GM12873 (cell line): ENCODE data around the gene ZBTB7C.

Source experiments
- TF ChIP-seq, protein P1 (sequence below): IDR thresholded peaks from 2 replicates; pipeline ENCODE4 v1.5.1; 2012; ENCODE audit warnings: low read depth, mild to moderate bottlenecking, moderate library complexity, low read length, control low read depth; ENCODE audit not compliant: insufficient read depth; ENCODE audit errors: missing control alignments

ZBTB7C gene

DNA sequence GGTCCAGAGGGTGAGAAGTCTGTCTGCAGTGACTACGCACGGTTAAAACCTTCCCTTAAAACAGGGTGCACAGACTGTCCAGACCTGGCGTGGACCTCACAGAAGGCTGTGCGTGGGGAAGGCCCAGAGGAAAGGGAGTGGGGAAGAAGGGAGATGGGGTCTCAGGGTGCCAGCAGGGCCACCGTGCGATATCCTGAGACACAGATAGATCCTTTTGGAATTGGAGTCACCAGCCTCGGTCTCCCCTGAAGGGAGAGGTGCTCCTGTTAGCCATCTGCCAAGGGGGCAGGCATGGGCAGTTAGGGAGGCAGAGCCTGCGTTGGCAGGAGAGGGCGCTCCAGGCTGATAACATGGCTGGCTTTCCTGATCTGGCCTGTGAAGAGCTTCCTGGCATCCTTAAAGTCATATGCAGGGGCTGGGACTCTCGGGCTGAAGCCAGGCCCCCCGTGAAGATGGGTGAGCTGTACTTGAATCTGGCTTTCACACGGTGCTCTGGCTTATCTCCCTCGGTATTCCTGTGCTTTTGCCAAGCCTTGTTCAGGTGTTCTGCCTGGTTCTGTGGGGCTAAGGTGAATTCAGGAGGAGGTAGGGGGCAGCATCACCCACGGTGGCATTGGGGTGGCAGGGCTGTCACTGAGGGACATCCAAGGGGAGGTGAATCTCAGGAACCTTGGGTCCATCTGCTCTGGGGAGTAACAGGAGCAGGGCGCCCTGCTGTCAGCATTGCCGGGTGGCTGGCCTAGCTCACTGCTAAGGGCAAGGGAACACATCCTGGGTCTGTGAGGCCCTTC, 371.5 kb downstream of the ZBTB7C start:
- TF ChIP-seq, protein P1, sequence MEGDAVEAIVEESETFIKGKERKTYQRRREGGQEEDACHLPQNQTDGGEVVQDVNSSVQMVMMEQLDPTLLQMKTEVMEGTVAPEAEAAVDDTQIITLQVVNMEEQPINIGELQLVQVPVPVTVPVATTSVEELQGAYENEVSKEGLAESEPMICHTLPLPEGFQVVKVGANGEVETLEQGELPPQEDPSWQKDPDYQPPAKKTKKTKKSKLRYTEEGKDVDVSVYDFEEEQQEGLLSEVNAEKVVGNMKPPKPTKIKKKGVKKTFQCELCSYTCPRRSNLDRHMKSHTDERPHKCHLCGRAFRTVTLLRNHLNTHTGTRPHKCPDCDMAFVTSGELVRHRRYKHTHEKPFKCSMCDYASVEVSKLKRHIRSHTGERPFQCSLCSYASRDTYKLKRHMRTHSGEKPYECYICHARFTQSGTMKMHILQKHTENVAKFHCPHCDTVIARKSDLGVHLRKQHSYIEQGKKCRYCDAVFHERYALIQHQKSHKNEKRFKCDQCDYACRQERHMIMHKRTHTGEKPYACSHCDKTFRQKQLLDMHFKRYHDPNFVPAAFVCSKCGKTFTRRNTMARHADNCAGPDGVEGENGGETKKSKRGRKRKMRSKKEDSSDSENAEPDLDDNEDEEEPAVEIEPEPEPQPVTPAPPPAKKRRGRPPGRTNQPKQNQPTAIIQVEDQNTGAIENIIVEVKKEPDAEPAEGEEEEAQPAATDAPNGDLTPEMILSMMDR: peak; percentile 37

DNA sequence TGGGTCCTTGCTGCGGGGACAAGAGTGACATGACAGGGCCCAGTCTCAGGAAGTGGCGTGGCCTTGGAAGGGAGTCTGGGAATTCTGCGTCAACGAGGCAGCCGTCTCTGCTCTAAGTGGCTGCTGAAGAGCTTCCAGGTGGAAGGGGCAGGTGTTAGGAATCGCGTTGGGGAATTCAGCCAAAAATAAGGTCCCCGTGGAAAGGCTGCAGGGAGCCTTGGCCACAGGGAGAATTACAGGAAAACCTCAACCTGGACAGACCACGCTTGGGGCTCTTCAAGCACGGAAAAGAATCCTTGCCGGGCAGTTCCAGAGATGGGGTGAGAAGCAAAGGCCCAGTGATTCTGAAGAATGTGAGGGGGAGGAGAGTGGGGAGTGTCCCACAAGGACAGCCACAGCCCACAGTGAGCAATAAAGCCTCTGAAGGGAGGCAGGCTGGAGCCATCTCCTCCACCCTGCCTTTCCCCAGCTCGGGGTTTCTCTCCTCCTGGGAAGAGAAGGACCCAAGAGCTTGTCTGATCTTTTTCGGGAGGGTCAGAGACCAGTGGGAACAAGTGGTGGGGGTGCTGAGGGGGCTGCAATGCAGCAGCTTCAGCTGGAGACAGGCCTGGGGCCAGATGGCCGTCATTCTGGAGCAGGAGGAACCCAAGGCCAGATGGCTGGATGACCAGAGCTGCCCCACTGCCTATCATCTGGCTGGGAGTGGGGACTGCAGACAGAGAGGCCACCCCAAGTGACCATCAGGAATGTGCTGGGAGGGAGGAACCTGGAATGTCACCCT, 372.4 kb downstream of the ZBTB7C start:
- TF ChIP-seq, protein P1: no peak

DNA sequence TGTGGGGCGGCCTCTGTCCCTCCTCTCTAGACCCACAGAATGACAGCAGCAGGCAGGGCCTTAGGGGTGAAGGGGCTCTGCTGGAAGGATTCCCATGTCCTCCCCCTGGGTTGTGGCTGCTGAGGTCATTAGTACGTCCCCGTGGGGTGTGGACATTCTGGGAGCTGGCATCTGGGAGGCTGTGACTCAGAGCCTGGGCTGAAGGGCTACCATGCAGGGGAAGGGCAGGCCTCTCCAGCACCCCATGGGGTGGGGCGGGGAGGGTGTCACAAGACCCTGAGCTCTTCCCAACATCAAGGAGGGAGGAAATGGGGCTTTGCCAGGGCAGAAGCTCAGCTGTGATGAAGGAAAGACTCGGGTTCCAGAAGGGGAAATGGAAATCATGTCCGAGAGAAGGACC, 373.0 kb downstream of the ZBTB7C start:
- TF ChIP-seq, protein P1: no peak

DNA sequence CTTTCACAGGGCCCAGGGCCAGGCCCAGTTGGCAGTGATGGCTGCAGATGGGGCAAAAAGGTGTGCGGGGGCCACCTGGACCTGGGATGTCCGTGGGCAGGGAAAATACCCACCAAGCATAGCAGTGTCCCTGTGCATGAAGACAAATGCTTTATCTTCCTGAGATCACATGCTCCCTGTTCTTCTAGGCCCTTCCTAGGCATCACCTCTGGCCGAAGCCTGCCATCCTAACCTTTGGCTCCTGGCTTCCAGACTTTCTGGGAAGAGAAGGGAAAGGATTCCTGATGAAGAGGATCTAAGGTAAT, 373.7 kb downstream of the ZBTB7C start:
- TF ChIP-seq, protein P1: no peak

DNA sequence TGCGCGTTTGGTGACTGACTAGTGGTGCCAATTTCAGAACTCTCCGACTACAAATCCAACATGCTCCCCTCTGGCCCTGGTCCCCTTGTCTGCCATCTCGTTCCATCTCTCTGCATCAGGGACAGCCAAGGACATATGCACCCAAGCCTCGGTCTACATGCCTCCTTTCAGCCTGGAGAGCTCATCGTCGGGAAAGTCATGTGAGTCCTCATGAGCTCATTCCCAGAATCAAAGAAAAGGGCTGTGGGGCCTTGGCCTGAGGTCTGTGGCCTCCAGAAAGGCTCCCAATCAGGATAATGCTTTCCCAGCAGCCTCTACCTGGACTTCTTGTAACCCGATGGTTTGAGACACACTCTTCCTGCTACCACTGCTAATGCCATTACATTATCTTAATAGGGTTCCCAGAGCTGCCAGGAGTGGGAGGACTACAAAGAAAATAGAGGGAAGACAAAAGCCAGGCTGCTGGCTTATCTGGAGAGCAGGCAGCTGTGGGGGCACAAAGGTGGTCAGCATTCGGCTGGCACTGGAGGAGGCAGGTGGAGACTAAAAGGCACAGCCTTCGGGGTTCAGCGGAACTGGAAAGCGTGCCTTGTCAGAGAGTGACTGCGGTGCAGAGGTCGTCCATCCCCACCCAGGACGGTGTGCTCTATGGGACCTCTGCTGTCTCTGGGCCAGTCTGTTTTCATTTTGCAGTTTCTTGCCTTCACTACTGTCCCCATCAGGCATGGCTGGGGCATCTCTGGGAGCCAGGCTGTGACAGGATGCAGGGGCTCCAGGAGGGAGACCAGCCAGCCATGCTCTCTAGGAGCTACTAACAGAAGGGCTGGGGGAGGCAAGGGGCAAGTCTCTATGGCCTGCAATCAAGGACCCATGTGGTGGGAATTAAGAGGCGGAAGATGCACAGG, 374.3 kb downstream of the ZBTB7C start:
- TF ChIP-seq, protein P1: no peak

DNA sequence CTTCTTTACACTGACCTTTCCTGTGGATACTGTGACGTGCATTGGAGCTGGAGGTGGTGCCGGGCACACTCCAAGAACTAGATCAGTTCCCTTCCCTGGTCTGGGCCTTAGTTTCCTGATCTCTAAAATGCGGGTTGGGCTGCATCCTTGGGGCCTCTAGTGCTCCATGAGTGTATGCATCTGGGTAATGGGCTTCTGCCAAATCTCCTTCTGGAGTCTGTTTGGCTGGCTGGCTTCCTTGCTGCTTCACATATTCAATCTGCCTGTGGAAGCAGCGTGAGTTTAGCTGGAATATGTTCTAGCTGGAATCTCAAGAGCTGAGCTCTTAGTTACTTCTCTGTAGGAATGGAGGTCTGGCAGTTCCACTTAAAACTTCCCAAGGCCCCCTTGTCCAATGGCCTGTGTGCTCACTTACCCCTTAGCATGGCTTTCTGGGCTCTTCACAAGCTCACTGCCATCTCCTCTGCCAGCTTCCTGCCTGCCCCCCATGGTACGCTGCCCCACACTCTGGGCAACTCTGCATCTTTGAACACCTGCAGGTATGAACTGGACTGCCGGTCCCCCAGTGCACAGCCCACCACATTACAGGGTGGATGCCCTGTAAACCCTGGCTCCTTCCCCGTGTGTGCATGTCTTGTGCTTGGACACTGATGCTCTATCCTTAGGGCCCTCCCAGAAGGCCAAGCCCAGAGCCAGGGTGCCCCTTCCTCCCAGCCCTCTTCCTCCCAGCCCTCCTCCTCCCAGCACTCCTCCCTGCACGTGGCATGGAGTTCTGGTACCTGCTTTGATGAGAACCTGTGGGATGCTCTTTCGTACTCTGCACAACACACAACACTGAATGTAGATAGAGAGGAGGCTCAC, 375.2 kb downstream of the ZBTB7C start:
- TF ChIP-seq, protein P1: no peak
